Epithelial cell of proximal tubule (primary cell): Measurements from ENCODE around the gene FRMPD2. TPM values are rescaled to one million over a fixed set of nuclear protein-coding genes. Genes with fewer than 3 reads are reported as not detected.

Source experiments
- DNase-seq: peaks from one replicate; pipeline ENCODE4 v3.0.0-alpha.2; 2011; ENCODE audit warnings: low read depth
- H3K4me3 ChIP-seq: 2 replicates; pipeline ENCODE4 v1.5.1; 2011; ENCODE audit warnings: low read depth, mild to moderate bottlenecking, low read length
- total RNA-seq: library from RNA; depleted of rRNA; stranded (reverse); fragments of >200 nt; gene quantifications from 2 replicates; pipeline ENCODE4 v1.2.3, GENCODE V29; 2015
- TF ChIP-seq, protein P1 (sequence below): conservative IDR thresholded peaks from 2 replicates; pipeline ENCODE4 v1.5.1; 2012; ENCODE audit warnings: low read depth, mild to moderate bottlenecking, low read length

FRMPD2 gene
- total RNA-seq, 1 donor from 2014 or later, result under 0.01 TPM

DNA sequence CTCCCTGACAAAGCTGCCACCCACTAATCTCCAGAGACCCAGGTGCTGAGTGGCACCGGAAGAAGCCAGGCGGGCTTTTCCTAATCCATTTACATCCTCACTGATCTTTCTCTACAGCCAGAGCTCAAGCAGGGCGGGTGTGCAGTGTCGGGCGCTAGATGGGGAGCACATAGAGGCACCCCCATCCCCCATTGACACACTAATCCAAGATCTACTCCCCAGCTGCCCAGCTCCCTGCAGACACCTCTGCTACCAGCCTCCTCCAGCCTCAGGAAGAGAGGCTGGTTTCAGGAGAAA is 22.2 kb downstream of the FRMPD2 start:
- TF ChIP-seq, protein P1, sequence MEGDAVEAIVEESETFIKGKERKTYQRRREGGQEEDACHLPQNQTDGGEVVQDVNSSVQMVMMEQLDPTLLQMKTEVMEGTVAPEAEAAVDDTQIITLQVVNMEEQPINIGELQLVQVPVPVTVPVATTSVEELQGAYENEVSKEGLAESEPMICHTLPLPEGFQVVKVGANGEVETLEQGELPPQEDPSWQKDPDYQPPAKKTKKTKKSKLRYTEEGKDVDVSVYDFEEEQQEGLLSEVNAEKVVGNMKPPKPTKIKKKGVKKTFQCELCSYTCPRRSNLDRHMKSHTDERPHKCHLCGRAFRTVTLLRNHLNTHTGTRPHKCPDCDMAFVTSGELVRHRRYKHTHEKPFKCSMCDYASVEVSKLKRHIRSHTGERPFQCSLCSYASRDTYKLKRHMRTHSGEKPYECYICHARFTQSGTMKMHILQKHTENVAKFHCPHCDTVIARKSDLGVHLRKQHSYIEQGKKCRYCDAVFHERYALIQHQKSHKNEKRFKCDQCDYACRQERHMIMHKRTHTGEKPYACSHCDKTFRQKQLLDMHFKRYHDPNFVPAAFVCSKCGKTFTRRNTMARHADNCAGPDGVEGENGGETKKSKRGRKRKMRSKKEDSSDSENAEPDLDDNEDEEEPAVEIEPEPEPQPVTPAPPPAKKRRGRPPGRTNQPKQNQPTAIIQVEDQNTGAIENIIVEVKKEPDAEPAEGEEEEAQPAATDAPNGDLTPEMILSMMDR, result no peak
- no peak overlapping the region for H3K4me3 ChIP-seq
- no peak for DNase-seq

DNA sequence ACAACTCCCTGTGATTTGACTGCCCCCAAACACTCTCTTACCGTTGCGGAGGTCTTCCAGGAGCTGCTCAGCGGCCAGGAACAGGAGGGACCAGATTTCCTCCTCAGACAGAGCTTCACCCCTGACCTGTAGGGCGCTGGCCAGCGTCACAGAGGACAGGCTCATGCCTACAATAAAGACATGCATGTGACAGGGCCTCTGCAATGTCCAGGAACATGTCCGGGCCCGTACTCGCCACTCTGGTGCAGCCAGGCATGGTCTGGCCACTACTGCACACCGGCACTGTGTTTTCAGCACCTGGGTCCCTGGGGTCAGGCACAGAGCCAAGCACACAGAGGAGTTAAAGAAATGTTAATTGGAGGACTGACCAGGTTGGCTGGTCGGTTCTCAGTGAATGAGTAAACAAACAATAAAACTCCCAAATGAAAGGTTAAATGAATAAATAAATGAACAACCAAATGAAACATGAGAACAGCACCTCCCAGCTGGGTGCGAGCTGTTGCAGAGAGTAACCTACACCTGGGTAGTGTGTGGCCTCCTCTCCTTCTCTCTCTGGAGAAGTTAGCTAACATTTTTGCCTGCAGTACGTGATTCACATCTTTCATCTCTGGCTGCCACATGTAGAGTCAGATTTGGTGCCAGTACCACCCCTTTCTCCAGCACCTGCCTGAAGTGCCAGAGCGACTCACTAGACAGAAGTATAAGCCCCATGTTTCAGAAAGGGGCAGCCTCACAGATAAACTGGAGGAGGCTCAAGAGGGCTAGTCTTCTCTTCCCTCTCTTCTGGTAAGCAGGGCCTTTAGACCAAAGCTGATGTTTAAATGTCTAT is 22.8 kb downstream of the FRMPD2 start:
- H3K4me3 ChIP-seq, result no peak overlapping the region
- TF ChIP-seq, protein P1, result no peak
- DNase-seq, result no peak

DNA sequence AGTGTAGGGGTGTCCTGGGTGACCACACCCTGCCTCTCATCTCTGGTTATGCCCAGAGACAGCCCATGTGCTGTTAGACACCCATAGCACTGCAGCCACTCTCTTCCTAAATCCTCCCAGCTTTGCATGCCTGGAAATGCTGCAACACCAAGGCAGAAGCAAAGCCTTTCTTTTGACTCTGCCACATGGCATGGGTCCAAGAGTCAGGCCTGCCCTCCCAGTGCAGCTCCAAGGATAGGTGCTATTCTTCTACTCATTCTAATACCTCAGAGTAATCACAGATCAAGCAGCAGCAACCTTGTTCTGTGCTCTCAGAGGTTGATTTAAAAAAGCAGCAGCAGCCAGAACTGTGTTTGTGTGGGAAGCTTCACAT is 23.4 kb downstream of the FRMPD2 start:
- TF ChIP-seq, protein P1, result no peak
- DNase-seq, result no peak

DNA sequence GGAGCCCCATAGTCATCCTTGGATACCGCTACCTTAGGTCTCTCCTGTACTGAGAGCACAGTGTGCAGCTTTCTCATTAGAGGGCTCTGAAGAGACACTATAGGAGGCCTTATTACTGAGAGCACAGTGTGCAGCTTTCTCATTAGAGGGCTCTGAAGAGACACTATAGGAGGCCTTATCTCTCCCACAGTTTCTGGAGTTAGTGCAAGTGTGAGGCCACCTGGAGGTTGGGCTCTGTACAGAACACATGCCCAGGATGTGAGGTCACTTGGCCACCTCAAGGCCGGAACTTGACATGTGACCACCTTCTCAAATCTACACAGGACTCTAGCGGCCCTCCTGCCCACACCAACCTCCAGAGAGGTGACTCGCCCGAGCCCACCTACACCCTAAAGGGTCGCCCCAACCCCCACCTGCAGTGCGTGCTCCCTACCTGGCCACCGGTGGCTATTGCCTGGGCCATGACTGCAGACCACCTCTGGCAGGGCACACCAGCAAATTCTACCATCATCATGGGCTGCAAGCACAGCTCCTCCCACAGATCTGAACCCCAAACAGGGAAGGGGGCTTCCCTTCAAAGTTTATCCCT is 24.6 kb downstream of the FRMPD2 start:
- H3K4me3 ChIP-seq, result no peak overlapping the region
- DNase-seq, result no peak
- TF ChIP-seq, protein P1, result no peak

More for the DNA sequence above, 23.4 kb downstream of the FRMPD2 start:
- no peak overlapping the region for H3K4me3 ChIP-seq

DNA sequence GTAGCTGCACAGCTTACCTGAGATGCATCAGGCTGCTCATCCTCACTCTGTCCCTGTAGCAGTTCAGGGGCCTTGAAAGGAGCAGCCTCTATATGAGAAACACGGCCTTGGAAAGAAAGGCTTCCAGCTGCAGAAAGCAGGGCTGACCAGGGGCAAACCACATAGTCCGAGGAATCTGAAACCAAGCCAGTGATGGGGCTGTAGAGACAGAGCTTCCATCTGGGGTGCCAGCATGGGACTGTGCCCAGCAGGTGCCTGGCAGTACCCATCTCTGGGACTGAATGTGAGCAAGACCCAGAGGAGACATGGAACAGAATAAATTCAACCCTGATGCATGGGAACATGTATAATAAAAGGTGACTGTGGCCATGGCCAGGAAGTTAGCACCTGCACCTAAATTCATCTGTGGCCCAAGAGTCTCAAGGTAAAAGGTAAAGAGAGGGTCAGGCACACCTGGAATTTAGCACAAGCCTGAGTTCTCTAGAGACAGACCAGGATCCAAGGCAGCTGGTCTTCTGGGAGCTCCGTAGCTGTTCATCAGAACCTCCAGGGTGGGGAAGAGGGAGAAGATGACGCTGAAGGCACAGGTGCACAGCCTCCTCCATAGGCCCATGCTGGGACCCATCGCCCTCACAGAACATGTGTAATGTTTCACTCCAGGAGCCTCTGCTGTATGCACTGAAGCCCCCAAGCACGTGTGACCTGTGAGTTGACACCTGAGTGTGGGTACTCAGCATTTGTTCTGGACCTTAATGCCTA is 25.3 kb downstream of the FRMPD2 start:
- no peak overlapping the region for H3K4me3 ChIP-seq
- TF ChIP-seq, protein P1, result no peak
- DNase-seq, result no peak

DNA sequence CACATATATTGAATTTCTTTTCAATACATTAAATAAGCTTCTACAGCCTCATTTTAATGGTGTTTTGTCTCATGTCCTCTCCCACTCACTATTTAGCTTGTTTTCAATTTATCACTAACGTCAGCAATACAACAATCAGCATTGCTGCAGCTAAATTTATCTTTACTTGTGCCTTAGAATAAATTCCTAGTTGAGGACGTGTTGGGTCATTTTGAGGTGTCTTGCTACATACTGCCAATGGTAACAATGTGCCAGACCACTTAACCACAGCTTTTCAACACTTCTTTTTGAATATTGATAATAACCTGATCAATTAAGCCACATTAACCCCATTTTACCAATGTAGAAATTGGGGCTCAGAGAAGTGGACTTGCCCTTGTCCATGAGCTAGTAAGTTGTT is 26.0 kb downstream of the FRMPD2 start:
- no peak overlapping the region for H3K4me3 ChIP-seq
- TF ChIP-seq, protein P1, result no peak
- no peak for DNase-seq
